Measurements from ENCODE around the gene FOXJ3.

GRCh38 chr1:42138586-42138985 lies 196.4 kb downstream of the FOXJ3 start:
- TF ChIP-seq POLR2A (IDR thresholded peaks at IDR 0.05) (no peak), CTCF (IDR thresholded peaks at IDR 0.05) (no peak)

Data from uterus (tissue), 2 donors.